CD4-positive, CD25-positive, alpha-beta regulatory T cell (primary cell): ENCODE measurements around the gene UGT1A8. TPM values are rescaled to one million over a fixed set of nuclear protein-coding genes. Genes with fewer than 3 reads are reported as not detected.

ENCODE experiments used
- ATAC-seq, 2 donors: fragments of 150-1000 bp; cut with Tn5 transposase; one replicate each; pipeline ENCODE4 v1.10.0; 2021; ENCODE audit warnings: low read depth in 2 of 2, moderate number of reproducible peaks in 2 of 2, moderate library complexity in 1 of 2
- DNase-seq, 3 donors: peaks; one replicate each; pipeline versions ENCODE4 v3.0.0 to v3.0.0-alpha.2; 2012 to 2022; ENCODE audit warnings: mixed read lengths in 1 of 3
- H3K27ac ChIP-seq: one replicate; pipeline ENCODE4 v1.7.0; 2013; ENCODE audit warnings: mild to moderate bottlenecking, low read length; ENCODE audit not compliant: insufficient read depth, poor library complexity, severe bottlenecking
- H3K27me3 ChIP-seq: one replicate; pipeline ENCODE4 v1.7.0; 2013; ENCODE audit warnings: low read length; ENCODE audit not compliant: control insufficient read depth, insufficient read depth
- H3K36me3 ChIP-seq: one replicate; pipeline ENCODE4 v1.7.0; 2013; ENCODE audit warnings: mild to moderate bottlenecking, low read length, moderate library complexity; ENCODE audit not compliant: control insufficient read depth, insufficient read depth
- H3K4me1 ChIP-seq: 2 replicates; pipeline ENCODE4 v1.7.0; 2013; ENCODE audit warnings: mild to moderate bottlenecking, low read length; ENCODE audit not compliant: insufficient read depth, control insufficient read depth, poor library complexity, severe bottlenecking
- H3K4me3 ChIP-seq: one replicate; pipeline ENCODE4 v1.7.0; 2013; ENCODE audit warnings: low read depth, mild to moderate bottlenecking, low read length, moderate library complexity
- H3K9me3 ChIP-seq, 2 experiments: 1 replicate in 1 of 2; 2 replicates in 1 of 2; pipeline ENCODE4 v1.7.0; 2013; ENCODE audit warnings: low read length in 2 of 2, mild to moderate bottlenecking in 1 of 2, moderate library complexity in 1 of 2; ENCODE audit not compliant: control insufficient read depth in 2 of 2
- H3K27ac Mint-ChIP-seq, 3 donors: one replicate each; pipeline ENCODE4 v1.8.0; 2020 to 2022; ENCODE audit warnings: mild to moderate bottlenecking in 3 of 3, mixed read lengths in 3 of 3, moderate library complexity in 2 of 3
- H3K27me3 Mint-ChIP-seq: one replicate; pipeline ENCODE4 v1.8.0; 2022; ENCODE audit warnings: mild to moderate bottlenecking, mixed read lengths
- H3K36me3 Mint-ChIP-seq: one replicate; pipeline ENCODE4 v1.8.0; 2020; ENCODE audit warnings: mixed read lengths
- H3K4me1 Mint-ChIP-seq, 4 donors: one replicate each; pipeline ENCODE4 v1.8.0; 2020 to 2022; ENCODE audit warnings: mixed read lengths in 4 of 4, mild to moderate bottlenecking in 1 of 4
- H3K4me3 Mint-ChIP-seq, 4 donors: one replicate each; pipeline ENCODE4 v1.8.0; 2020 to 2022; ENCODE audit warnings: mild to moderate bottlenecking in 4 of 4, mixed read lengths in 4 of 4, moderate library complexity in 3 of 4
- H3K9me3 Mint-ChIP-seq, 7 donors: one replicate each; pipeline ENCODE4 v1.8.0; 2020 to 2022; ENCODE audit warnings: mixed read lengths in 7 of 7, mild to moderate bottlenecking in 3 of 7, moderate library complexity in 2 of 7
- polyA plus RNA-seq, 4 donors: library from polyadenylated mRNA; unstranded; fragments of 300-500 nt; fragmentation: Illumina TruSeq; gene quantifications; one replicate each; pipeline ENCODE4 v1.2.3, GENCODE V29; 2021
- total RNA-seq: library from RNA; stranded (reverse); gene quantifications from one replicate; pipeline ENCODE4 v1.2.3, GENCODE V29; 2022

Gene UGT1A8
- total and polyA plus RNA-seq, 5 donors from 2014 or later, result not detected

DNA sequence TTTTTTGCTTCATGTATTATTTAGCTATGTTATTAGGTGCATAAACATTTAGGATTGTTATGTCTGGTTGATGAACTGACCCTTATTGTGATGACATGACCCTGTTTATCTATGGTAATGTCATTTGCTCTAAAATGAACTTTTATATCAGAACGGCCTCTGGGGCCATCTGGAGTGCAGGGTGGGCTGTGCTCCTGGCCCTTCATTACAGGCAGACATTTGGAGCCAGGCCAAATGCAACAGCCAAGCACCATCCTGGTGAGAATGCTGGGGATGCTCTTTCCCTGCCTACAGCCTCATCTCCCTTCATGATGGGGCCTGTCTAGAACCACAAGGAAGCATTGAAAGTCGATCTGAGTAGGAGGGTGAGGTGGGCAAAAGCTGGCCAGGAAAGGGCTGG, 198.9 kb downstream of the UGT1A8 start:
- no peaks in the 10 kb centered on the region for H3K27me3 ChIP-seq
- H3K9me3 Mint-ChIP-seq, result peaks cover 0 to 1% (median 0%) of the 10 kb centered on the region in 7 donors
- no peak overlapping the region for H3K4me3 ChIP-seq
- H3K36me3 ChIP-seq, result no peaks in the 10 kb centered on the region
- no peak overlapping the region for H3K4me3 Mint-ChIP-seq
- H3K27me3 Mint-ChIP-seq, result peaks cover 34% of the 10 kb centered on the region
- ATAC-seq, result no peak
- no peak overlapping the region for H3K27ac Mint-ChIP-seq
- H3K4me1 Mint-ChIP-seq, result no peaks in the 10 kb centered on the region
- H3K36me3 Mint-ChIP-seq, result no peaks in the 10 kb centered on the region
- no peaks in the 10 kb centered on the region for H3K9me3 ChIP-seq
- H3K4me1 ChIP-seq, result no peaks in the 10 kb centered on the region
- DNase-seq, result no peak
- H3K27ac ChIP-seq, result no peak overlapping the region

DNA sequence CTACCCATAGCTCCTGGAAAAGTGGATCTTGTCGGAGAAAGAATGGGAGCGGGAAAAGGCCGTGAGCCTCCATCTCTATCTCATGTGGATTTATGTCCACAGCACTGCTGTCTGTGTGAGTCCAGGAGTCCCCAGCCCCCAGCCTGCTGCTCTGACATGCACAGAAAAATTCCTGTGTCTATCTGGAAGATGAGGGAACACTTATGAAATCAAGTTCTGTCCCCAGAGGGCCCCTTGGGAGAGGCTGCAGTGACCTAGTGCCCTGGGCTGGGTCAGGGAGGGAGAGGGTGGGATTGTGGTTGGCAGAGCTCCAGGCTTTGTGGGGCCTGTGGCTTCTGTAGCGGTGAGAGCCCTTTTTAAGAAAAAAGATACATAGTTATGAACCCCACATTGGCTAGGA, 199.3 kb downstream of the UGT1A8 start:
- no peaks in the 10 kb centered on the region for H3K4me1 ChIP-seq
- Mint-ChIP-seq H3K36me3 (no peaks in the 10 kb centered on the region), H3K4me1 (no peaks in the 10 kb centered on the region), H3K27ac (no peak overlapping the region), H3K4me3 (no peak overlapping the region), H3K9me3 (peaks cover 0 to 1% (median 0%) of the 10 kb centered on the region in 7 donors), H3K27me3 (peaks cover 34% of the 10 kb centered on the region)
- no peak for DNase-seq
- ATAC-seq, result no peak
- no peaks in the 10 kb centered on the region for H3K36me3 ChIP-seq
- H3K27ac ChIP-seq, result no peak overlapping the region
- no peaks in the 10 kb centered on the region for H3K27me3 ChIP-seq
- H3K9me3 ChIP-seq, result no peaks in the 10 kb centered on the region
- H3K4me3 ChIP-seq, result no peak overlapping the region

- H3K27me3 ChIP-seq, result no peaks in the 10 kb centered on the region
- H3K4me3 ChIP-seq, result no peak overlapping the region
- H3K9me3 ChIP-seq, result no peaks in the 10 kb centered on the region
- no peak overlapping the region for H3K27ac ChIP-seq
- Mint-ChIP-seq H3K27ac (peak overlapping the region in 2 of 3 donors; percentile 33 to 85), H3K27me3 (peaks cover 34% of the 10 kb centered on the region), H3K4me1 (no peaks in the 10 kb centered on the region), H3K36me3 (no peaks in the 10 kb centered on the region), H3K9me3 (peaks cover 0 to 1% (median 0%) of the 10 kb centered on the region in 7 donors), H3K4me3 (no peak overlapping the region)
- DNase-seq (no peak), ATAC-seq (no peak)
- no peaks in the 10 kb centered on the region for H3K4me1 ChIP-seq
- no peaks in the 10 kb centered on the region for H3K36me3 ChIP-seq
Observed at GRCh38 chr2:233817361-233817911, 200.0 kb downstream of the UGT1A8 start.

DNA sequence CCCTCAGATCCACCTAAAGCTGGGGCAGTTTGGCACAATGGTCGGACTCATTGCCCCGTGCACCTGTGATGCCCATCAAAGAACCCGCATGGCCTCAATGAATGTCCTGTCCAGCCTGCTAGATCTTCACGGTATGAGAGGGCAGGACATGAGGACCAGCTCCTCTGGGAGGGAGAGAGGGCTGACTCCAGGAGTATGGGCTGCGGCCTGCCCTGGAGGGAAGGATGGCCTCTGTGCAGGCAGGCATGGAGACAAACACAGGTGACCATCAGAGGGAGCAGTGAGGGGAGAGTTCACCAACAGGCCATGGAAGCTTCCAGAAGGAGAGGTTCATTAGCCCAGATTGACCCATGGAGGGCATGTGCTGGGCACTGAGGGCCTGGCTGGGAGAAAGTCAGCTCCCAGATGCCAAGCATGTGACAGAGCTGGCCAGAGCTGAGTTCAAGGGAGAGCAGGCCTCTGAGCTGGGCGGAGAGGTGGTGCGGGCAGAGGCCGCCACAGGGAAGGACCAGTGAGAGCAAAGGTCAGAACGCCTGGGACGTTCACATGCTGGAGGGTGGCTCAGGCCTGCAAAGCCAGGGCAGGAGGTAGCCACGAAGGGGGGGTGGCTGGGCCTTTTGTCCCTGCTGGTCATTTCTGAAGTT, 200.7 kb downstream of the UGT1A8 start:
- H3K9me3 Mint-ChIP-seq, result peaks cover 0 to 1% (median 0%) of the 10 kb centered on the region in 7 donors
- no peak for ATAC-seq
- no peak overlapping the region for H3K27ac ChIP-seq
- DNase-seq, result no peak
- no peaks in the 10 kb centered on the region for H3K4me1 Mint-ChIP-seq
- H3K4me3 ChIP-seq, result no peak overlapping the region
- H3K27me3 ChIP-seq, result no peaks in the 10 kb centered on the region
- H3K4me3 Mint-ChIP-seq, result no peak overlapping the region
- no peak overlapping the region for H3K27ac Mint-ChIP-seq
- peaks cover 31% of the 10 kb centered on the region for H3K27me3 Mint-ChIP-seq
- H3K9me3 ChIP-seq, result no peaks in the 10 kb centered on the region
- no peaks in the 10 kb centered on the region for H3K4me1 ChIP-seq
- no peaks in the 10 kb centered on the region for H3K36me3 Mint-ChIP-seq
- no peaks in the 10 kb centered on the region for H3K36me3 ChIP-seq

DNA sequence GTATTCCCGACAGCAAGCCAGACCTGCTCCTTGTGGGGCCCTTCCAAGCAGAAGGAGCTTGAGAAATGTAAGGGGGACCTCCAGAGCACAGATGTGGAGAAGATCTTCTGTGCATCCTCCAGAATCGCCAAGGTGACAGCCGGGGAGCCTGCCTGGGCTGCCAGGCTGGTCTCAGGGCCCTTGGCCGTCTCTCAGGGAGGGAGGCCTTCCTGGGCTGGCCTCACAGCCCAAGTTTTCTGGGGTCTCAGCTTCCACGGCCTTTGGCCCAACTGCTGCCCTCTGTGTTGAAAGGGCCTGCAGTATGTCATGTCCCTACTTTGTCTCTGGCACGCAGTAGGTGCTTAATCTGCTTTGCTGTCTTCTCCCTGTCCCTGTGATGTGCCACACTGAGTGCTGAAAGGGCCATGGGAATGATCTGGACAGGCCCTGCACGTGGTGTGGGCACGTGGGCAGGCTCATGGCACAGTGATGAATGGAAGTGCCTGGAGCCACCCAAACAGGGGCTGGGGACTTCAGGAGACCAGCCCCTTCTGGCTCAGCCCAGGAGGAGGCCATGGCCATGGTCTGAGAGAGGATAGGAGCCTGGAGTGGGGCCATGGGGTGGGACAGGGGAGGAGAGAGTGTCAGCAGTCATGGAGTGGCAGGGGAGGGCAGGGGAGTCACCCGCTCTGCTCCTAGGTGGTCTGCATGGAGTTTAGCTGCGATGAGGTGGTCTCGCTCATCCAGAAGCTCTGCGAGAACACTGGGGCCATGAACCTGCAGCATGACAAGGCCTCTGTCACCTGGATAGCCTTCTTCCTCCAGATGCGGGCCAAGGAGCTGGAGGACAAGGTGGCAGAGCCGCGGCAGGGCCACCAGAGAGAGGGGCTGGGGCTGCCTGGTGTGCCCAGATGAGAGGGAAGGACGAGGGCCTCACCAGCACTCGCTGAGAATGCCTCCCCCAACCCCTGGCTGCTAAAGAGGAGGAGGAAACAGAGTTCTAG, 201.5 kb downstream of the UGT1A8 start:
- Mint-ChIP-seq H3K4me1 (no peaks in the 10 kb centered on the region), H3K4me3 (no peak overlapping the region), H3K36me3 (no peaks in the 10 kb centered on the region), H3K9me3 (peaks cover 0 to 1% (median 0%) of the 10 kb centered on the region in 7 donors), H3K27me3 (peaks cover 23% of the 10 kb centered on the region), H3K27ac (no peak overlapping the region)
- Histone ChIP-seq H3K36me3 (no peaks in the 10 kb centered on the region), H3K4me3 (no peak overlapping the region), H3K27me3 (no peaks in the 10 kb centered on the region), H3K27ac (no peak overlapping the region), H3K4me1 (no peaks in the 10 kb centered on the region), H3K9me3 (no peaks in the 10 kb centered on the region)
- ATAC-seq (no peak), DNase-seq (no peak)

- ATAC-seq (no peak), DNase-seq (no peak)
- Mint-ChIP-seq H3K27me3 (peaks cover 19% of the 10 kb centered on the region), H3K27ac (no peak overlapping the region), H3K9me3 (peaks cover 0 to 1% (median 0%) of the 10 kb centered on the region in 7 donors), H3K4me1 (no peaks in the 10 kb centered on the region), H3K4me3 (no peak overlapping the region), H3K36me3 (no peaks in the 10 kb centered on the region)
- H3K27me3 ChIP-seq, result no peaks in the 10 kb centered on the region
- H3K36me3 ChIP-seq, result no peaks in the 10 kb centered on the region
- H3K4me3 ChIP-seq, result no peak overlapping the region
- no peak overlapping the region for H3K27ac ChIP-seq
- no peaks in the 10 kb centered on the region for H3K4me1 ChIP-seq
- H3K9me3 ChIP-seq, result no peaks in the 10 kb centered on the region
Observed at GRCh38 chr2:233819884-233820773, 202.7 kb downstream of the UGT1A8 start.

GRCh38 chr2:233820774-233821105, 203.3 kb downstream of the UGT1A8 start:
- Histone ChIP-seq H3K4me3 (no peak overlapping the region), H3K9me3 (no peaks in the 10 kb centered on the region), H3K36me3 (no peaks in the 10 kb centered on the region), H3K27me3 (no peaks in the 10 kb centered on the region), H3K4me1 (no peaks in the 10 kb centered on the region), H3K27ac (no peak overlapping the region)
- Mint-ChIP-seq H3K4me1 (no peaks in the 10 kb centered on the region), H3K9me3 (peaks cover 0 to 1% (median 0%) of the 10 kb centered on the region in 7 donors), H3K27ac (no peak overlapping the region), H3K36me3 (peaks cover 4% of the 10 kb centered on the region), H3K4me3 (no peak overlapping the region), H3K27me3 (peaks cover 18% of the 10 kb centered on the region)
- ATAC-seq (no peak), DNase-seq (no peak)
